GM19239 (cell line): ENCODE data around the gene CNIH3.

Source experiments
- DNase-seq: peaks from one replicate; pipeline ENCODE4 v3.0.0; 2011; ENCODE audit warnings: low spot score; ENCODE audit not compliant: insufficient read length
- FAIRE-seq: peaks from 2 replicates; lab custom pipeline; 2011; peaks lifted over from hg19 to GRCh38; lab: Jason Lieb, UNC

The CNIH3 gene

GRCh38 chr1:224762701-224763100 is 146.6 kb downstream of the CNIH3 start:
- DNase-seq (no peak), FAIRE-seq (no peak)

- FAIRE-seq (no peak), DNase-seq (no peak)
These were observed 147.1 kb downstream of the CNIH3 start for GRCh38 chr1:224763126-224763775.

- FAIRE-seq: no peak
- DNase-seq: no peak
These were observed 150.1 kb downstream of the CNIH3 start for GRCh38 chr1:224766266-224766665.

GRCh38 chr1:224767031-224767430 is 150.9 kb downstream of the CNIH3 start:
- FAIRE-seq: no peak
- no peak for DNase-seq

- DNase-seq (no peak), FAIRE-seq (no peak)
These were observed 151.6 kb downstream of the CNIH3 start for GRCh38 chr1:224767676-224768075.

GRCh38 chr1:224768971-224769370 is 152.9 kb downstream of the CNIH3 start:
- DNase-seq: no peak
- FAIRE-seq: no peak

- DNase-seq (no peak), FAIRE-seq (no peak)
These were observed 153.6 kb downstream of the CNIH3 start for GRCh38 chr1:224769452-224770335.

- DNase-seq (no peak), FAIRE-seq (no peak)
These were observed 154.2 kb downstream of the CNIH3 start for GRCh38 chr1:224770336-224770693.

GRCh38 chr1:224773646-224774045 is 157.5 kb downstream of the CNIH3 start:
- FAIRE-seq (no peak), DNase-seq (no peak)

GRCh38 chr1:224774378-224774777 is 158.3 kb downstream of the CNIH3 start:
- DNase-seq (no peak), FAIRE-seq (no peak)

GRCh38 chr1:224777180-224777579 is 161.1 kb downstream of the CNIH3 start:
- no peak for DNase-seq
- FAIRE-seq: no peak

- FAIRE-seq (no peak), DNase-seq (no peak)
These were observed 163.4 kb downstream of the CNIH3 start for GRCh38 chr1:224779536-224779935.

- DNase-seq: no peak
- no peak for FAIRE-seq
These were observed 164.6 kb downstream of the CNIH3 start for GRCh38 chr1:224780736-224781135.

- no peak for DNase-seq
These were observed 165.7 kb downstream of the CNIH3 start for GRCh38 chr1:224781800-224782199.

GRCh38 chr1:224782281-224783000 is 166.3 kb downstream of the CNIH3 start:
- DNase-seq (no peak), FAIRE-seq (no peak)

More at GRCh38 chr1:224781800-224782199, 165.7 kb downstream of the CNIH3 start:
- peak; percentile 93 for FAIRE-seq

- FAIRE-seq (peak; percentile 95), DNase-seq (no peak)
These were observed 167.0 kb downstream of the CNIH3 start for GRCh38 chr1:224783006-224783651.

GRCh38 chr1:224784265-224785039 is 168.3 kb downstream of the CNIH3 start:
- FAIRE-seq: no peak
- DNase-seq: no peak

- FAIRE-seq: no peak
- DNase-seq: no peak
These were observed 168.9 kb downstream of the CNIH3 start for GRCh38 chr1:224785040-224785328.

- FAIRE-seq (no peak), DNase-seq (no peak)
These were observed 169.5 kb downstream of the CNIH3 start for GRCh38 chr1:224785622-224786021.
